HEK293T (cell line): ENCODE data around the gene PTPN3.

Source experiments
- CTCF ChIA-PET: fragments of 350-600 bp; formaldehyde crosslinking; extraction: SDS; loops from one replicate; lab custom pipeline; 2021; ENCODE audit warnings: antibody characterized with exemption, inconsistent platforms; lab: Yijun Ruan, JAX
- POLR2A ChIA-PET: fragments of 350-600 bp; formaldehyde crosslinking; extraction: SDS; loops from one replicate; lab custom pipeline; 2020; ENCODE audit warnings: antibody characterized with exemption, inconsistent platforms; lab: Yijun Ruan, JAX
- DNase-seq: peaks from one replicate; pipeline ENCODE4 v3.0.0; 2012; ENCODE audit warnings: mixed read lengths; ENCODE audit errors: extremely low spot score
- ARNT ChIP-seq: fragments of 450-650 bp; IDR thresholded peaks from 2 replicates; pipeline ENCODE4 v1.6.1; 2017; ENCODE audit warnings: mild to moderate bottlenecking
- BHLHE40 ChIP-seq: fragments of 450-650 bp; IDR thresholded peaks from 2 replicates; pipeline ENCODE4 v1.6.1; 2016; ENCODE audit warnings: mild to moderate bottlenecking, moderate library complexity, borderline replicate concordance
- CTBP1 ChIP-seq: fragments of 450-650 bp; IDR thresholded peaks from 2 replicates; pipeline ENCODE4 v1.6.1; 2016; ENCODE audit warnings: borderline replicate concordance
- ELF4 ChIP-seq: fragments of 450-650 bp; IDR thresholded peaks from 2 replicates; pipeline ENCODE4 v1.6.1; 2017; ENCODE audit warnings: antibody characterized with exemption
- FOXA1 ChIP-seq: fragments of 450-650 bp; IDR thresholded peaks from 2 replicates; pipeline ENCODE4 v1.6.1; 2016; ENCODE audit warnings: mild to moderate bottlenecking
- FOXK2 ChIP-seq: fragments of 450-650 bp; IDR thresholded peaks from 2 replicates; pipeline ENCODE4 v1.6.1; 2016; ENCODE audit warnings: mild to moderate bottlenecking
- FOXM1 ChIP-seq: fragments of 450-650 bp; IDR thresholded peaks from 2 replicates; pipeline ENCODE4 v1.6.1; 2017; ENCODE audit warnings: mild to moderate bottlenecking, borderline replicate concordance
- HDGF ChIP-seq: fragments of 450-650 bp; IDR thresholded peaks from 2 replicates; pipeline ENCODE4 v1.6.1; 2017; ENCODE audit warnings: antibody characterized with exemption, borderline replicate concordance
- L3MBTL2 ChIP-seq: fragments of 450-650 bp; conservative IDR thresholded peaks from 2 replicates; pipeline ENCODE4 v1.6.1; 2016; ENCODE audit warnings: mild to moderate bottlenecking
- LEF1 ChIP-seq: fragments of 450-650 bp; IDR thresholded peaks from 2 replicates; pipeline ENCODE4 v1.6.1; 2017; ENCODE audit warnings: mild to moderate bottlenecking, borderline replicate concordance
- NFRKB ChIP-seq: fragments of 450-650 bp; IDR thresholded peaks from 2 replicates; pipeline ENCODE4 v1.6.1; 2016; ENCODE audit warnings: mild to moderate bottlenecking, moderate library complexity
- PKNOX1 ChIP-seq: fragments of 450-650 bp; IDR thresholded peaks from 2 replicates; pipeline ENCODE4 v1.6.1; 2016
- SP1 ChIP-seq: fragments of 450-650 bp; IDR thresholded peaks from 2 replicates; pipeline ENCODE4 v1.6.1; 2017
- SUZ12 ChIP-seq: fragments of 450-650 bp; IDR thresholded peaks from 2 replicates; pipeline ENCODE4 v1.6.1; 2016; ENCODE audit warnings: mild to moderate bottlenecking
- TARDBP ChIP-seq: fragments of 450-650 bp; IDR thresholded peaks from 2 replicates; pipeline ENCODE4 v1.6.1; 2016
- ZNF384 ChIP-seq: fragments of 450-650 bp; IDR thresholded peaks from 2 replicates; pipeline ENCODE4 v1.6.1; 2016

Gene PTPN3

GRCh38 chr9:109454041-109454440 is 44.1 kb downstream of the PTPN3 start:
- TF ChIP-seq FOXA1 (no peak), ZNF384 (no peak), ARNT (no peak), FOXK2 (no peak), TARDBP (no peak), BHLHE40 (no peak), FOXM1 (no peak), ELF4 (no peak), HDGF (no peak), SP1 (no peak), NFRKB (no peak), LEF1 (no peak), PKNOX1 (no peak)
- POLR2A ChIA-PET, result no interaction called here
- CTCF ChIA-PET, result interaction anchor here (0.7 to 2.3 kb wide), 3 partner anchors 14 to 22 kb away, joined by 3 to 8 read pairs (median 7); no protein-coding TSS in a partner anchor
- DNase-seq, result no peak

GRCh38 chr9:109453210-109453842 is 44.8 kb downstream of the PTPN3 start:
- CTCF ChIA-PET, result interaction anchor here (0.7 to 2.3 kb wide), 5 partner anchors 13 to 21 kb away, joined by 3 to 8 read pairs (median 4); no protein-coding TSS in a partner anchor
- POLR2A ChIA-PET, result no interaction called here
- TF ChIP-seq SUZ12 (no peak), FOXK2 (no peak), ZNF384 (no peak), NFRKB (no peak), TARDBP (no peak), ARNT (no peak), ELF4 (no peak), HDGF (no peak), CTBP1 (no peak), LEF1 (no peak), L3MBTL2 (no peak)
- no peak for DNase-seq

- no peak for DNase-seq
- POLR2A ChIA-PET, result no interaction called here
- TF ChIP-seq HDGF (no peak), BHLHE40 (no peak), NFRKB (no peak), ELF4 (no peak), ZNF384 (no peak)
- CTCF ChIA-PET, result interaction anchor here (0.7 to 2.3 kb wide), 3 partner anchors 12 to 17 kb away, joined by 3 to 7 read pairs (median 4); no protein-coding TSS in a partner anchor
Measured at GRCh38 chr9:109452761-109453160, 45.3 kb downstream of the PTPN3 start.

GRCh38 chr9:109451311-109452025 is 46.6 kb downstream of the PTPN3 start:
- no peak for DNase-seq
- ChIA-PET CTCF (interaction anchor here (1.5 kb wide), 1 partner anchor 17 kb away, joined by 4 read pairs; no protein-coding TSS in a partner anchor), POLR2A (no interaction called here)
- no peak for TF ChIP-seq FOXK2
- TF ChIP-seq ZNF384, result no peak
- no peak for TF ChIP-seq ELF4
- TF ChIP-seq FOXA1, result no peak
- TF ChIP-seq ARNT, result no peak
- TF ChIP-seq PKNOX1, result no peak
- TF ChIP-seq FOXM1, result no peak
- TF ChIP-seq NFRKB, result no peak
- TF ChIP-seq L3MBTL2, result no peak
- TF ChIP-seq HDGF, result no peak
- TF ChIP-seq SP1, result no peak
- TF ChIP-seq BHLHE40, result no peak
- TF ChIP-seq SUZ12, result no peak
- no peak for TF ChIP-seq TARDBP
- TF ChIP-seq CTBP1, result no peak

- no peak for DNase-seq
- TF ChIP-seq ELF4, result no peak
- no peak for TF ChIP-seq ARNT
- TF ChIP-seq ZNF384, result no peak
- TF ChIP-seq BHLHE40, result no peak
- TF ChIP-seq CTBP1, result no peak
- TF ChIP-seq FOXK2, result no peak
- TF ChIP-seq SP1, result no peak
- no peak for TF ChIP-seq L3MBTL2
- TF ChIP-seq NFRKB, result no peak
- no peak for TF ChIP-seq TARDBP
- TF ChIP-seq PKNOX1, result no peak
- no peak for TF ChIP-seq FOXA1
- TF ChIP-seq FOXM1, result no peak
- no peak for TF ChIP-seq HDGF
- TF ChIP-seq LEF1, result no peak
- no peak for TF ChIP-seq SUZ12
- POLR2A ChIA-PET, result no interaction called here
- CTCF ChIA-PET, result interaction anchor here (0.6 kb wide), 1 partner anchor 826 kb away, joined by 3 read pairs; no protein-coding TSS in a partner anchor
Measured at GRCh38 chr9:109450346-109450745, 47.8 kb downstream of the PTPN3 start.
